Measurements from ENCODE around the gene TRIM45. TPM values are rescaled to one million over a fixed set of nuclear protein-coding genes. Genes with fewer than 3 reads are reported as not detected.

TRIM45 gene
- total RNA-seq, 2 donors from 2014 or later = 1.5 to 7.1 TPM

GRCh38 chr1:117117697-117118096 lies 3.9 kb downstream of the TRIM45 start:
- Histone ChIP-seq H3K4me3 (no peak overlapping the region), H3K4me1 (ENCODE audit: control insufficient read depth in 1 of 2, low read depth in 2 of 2) (peaks cover 7 to 15% of the 10 kb centered on the region in 2 donors), H3K27me3 (replicated peaks; ENCODE audit: insufficient read depth) (no peaks in the 10 kb centered on the region), H3K27ac (no peak overlapping the region), H3K9me3 (no peaks in the 10 kb centered on the region), H3K36me3 (peaks cover 7% of the 10 kb centered on the region)
- DNase-seq (ENCODE audit: low spot score) (no peak), ATAC-seq (ENCODE audit: insufficient number of reproducible peaks, low FRiP score, low read depth) (no peak)
- no peak for TF ChIP-seq CTCF (IDR thresholded peaks at IDR 0.05)

GRCh38 chr1:117116784-117117130 lies 4.8 kb downstream of the TRIM45 start:
- H3K27me3 ChIP-seq (replicated peaks; ENCODE audit: insufficient read depth) = no peaks in the 10 kb centered on the region
- peaks cover 3 to 9% of the 10 kb centered on the region in 2 donors for H3K4me1 ChIP-seq (ENCODE audit: control insufficient read depth in 1 of 2, low read depth in 2 of 2)
- ATAC-seq (ENCODE audit: insufficient number of reproducible peaks, low FRiP score, low read depth) (no peak), DNase-seq (ENCODE audit: low spot score) (no peak)
- no peak for TF ChIP-seq CTCF (IDR thresholded peaks at IDR 0.05)
- peaks cover 7% of the 10 kb centered on the region for H3K36me3 ChIP-seq
- no peak overlapping the region for H3K27ac ChIP-seq
- H3K4me3 ChIP-seq = no peak overlapping the region
- H3K9me3 ChIP-seq = no peaks in the 10 kb centered on the region

GRCh38 chr1:117116090-117116783 lies 5.3 kb downstream of the TRIM45 start:
- TF ChIP-seq CTCF (IDR thresholded peaks at IDR 0.05) = no peak
- DNase-seq (ENCODE audit: low spot score) = no peak
- H3K36me3 ChIP-seq = peaks cover 7% of the 10 kb centered on the region

GRCh38 chr1:117114877-117115276 lies 6.7 kb downstream of the TRIM45 start:
- peaks cover 7% of the 10 kb centered on the region for H3K36me3 ChIP-seq
- H3K9me3 ChIP-seq = no peaks in the 10 kb centered on the region
- DNase-seq (ENCODE audit: low spot score) (no peak), ATAC-seq (ENCODE audit: insufficient number of reproducible peaks, low FRiP score, low read depth) (no peak)
- H3K27me3 ChIP-seq (replicated peaks; ENCODE audit: insufficient read depth) = no peaks in the 10 kb centered on the region
- H3K4me1 ChIP-seq (ENCODE audit: control insufficient read depth in 1 of 2, low read depth in 2 of 2) = no peaks in the 10 kb centered on the region
- TF ChIP-seq CTCF (IDR thresholded peaks at IDR 0.05) = no peak
- no peak overlapping the region for H3K27ac ChIP-seq
- H3K4me3 ChIP-seq = no peak overlapping the region

More at GRCh38 chr1:117116090-117116783, 5.3 kb downstream of the TRIM45 start:
- ATAC-seq (ENCODE audit: insufficient number of reproducible peaks, low FRiP score, low read depth) = no peak
- H3K9me3 ChIP-seq = no peaks in the 10 kb centered on the region
- H3K4me3 ChIP-seq = no peak overlapping the region
- H3K4me1 ChIP-seq (ENCODE audit: control insufficient read depth in 1 of 2, low read depth in 2 of 2) = peaks cover 3 to 9% of the 10 kb centered on the region in 2 donors
- no peaks in the 10 kb centered on the region for H3K27me3 ChIP-seq (replicated peaks; ENCODE audit: insufficient read depth)
- H3K27ac ChIP-seq = no peak overlapping the region

- peaks cover 7% of the 10 kb centered on the region for H3K36me3 ChIP-seq
- no peak overlapping the region for H3K27ac ChIP-seq
- TF ChIP-seq CTCF (IDR thresholded peaks at IDR 0.05) = no peak
- H3K4me1 ChIP-seq (ENCODE audit: control insufficient read depth in 1 of 2, low read depth in 2 of 2) = no peaks in the 10 kb centered on the region
- no peaks in the 10 kb centered on the region for H3K27me3 ChIP-seq (replicated peaks; ENCODE audit: insufficient read depth)
- no peak for ATAC-seq (ENCODE audit: insufficient number of reproducible peaks, low FRiP score, low read depth)
- H3K9me3 ChIP-seq = no peaks in the 10 kb centered on the region
- DNase-seq (ENCODE audit: low spot score) = no peak
- no peak overlapping the region for H3K4me3 ChIP-seq
These were observed 8.3 kb downstream of the TRIM45 start for GRCh38 chr1:117113199-117113598.
